GM13976 (cell line): ENCODE measurements around the gene TMPRSS13.

Experiments
- DNase-seq: peaks from one replicate; pipeline ENCODE4 v3.0.0; 2012; ENCODE audit warnings: low spot score
- in situ Hi-C: fragments of 300-500 bp; cut with MboI; formaldehyde crosslinking; loops from one replicate; pipeline ENCODE4 v1.12.0; 2022; ENCODE audit warnings: low sequenced_read_pairs, mixed read lengths, inconsistent platforms; ENCODE audit not compliant: unreplicated experiment
- TF ChIP-seq, protein P1 (sequence below): IDR thresholded peaks from 2 replicates; pipeline ENCODE4 v1.5.1; 2012; ENCODE audit warnings: borderline replicate concordance, mild to moderate bottlenecking; ENCODE audit not compliant: insufficient read depth; ENCODE audit errors: extremely low read depth, missing control alignments, control extremely low read depth

TMPRSS13 gene

DNA sequence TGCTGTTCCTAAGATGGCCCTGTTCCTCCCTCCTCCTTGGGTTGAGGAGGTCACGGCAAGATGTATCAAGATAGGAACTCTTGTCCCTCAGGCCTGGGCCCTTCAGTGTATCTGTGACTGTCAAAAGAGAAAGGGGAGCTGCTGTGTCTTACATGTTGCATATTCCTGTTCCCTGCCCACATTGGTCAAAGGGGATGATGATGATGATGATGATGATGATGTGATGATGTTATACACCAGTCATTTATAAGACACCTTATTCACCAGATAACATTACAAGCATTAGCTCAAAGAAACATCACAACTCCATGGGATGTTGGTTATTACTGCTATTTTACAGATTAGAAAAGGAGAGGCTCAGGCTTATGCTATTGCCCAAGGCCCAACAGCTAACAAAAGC lies 66.4 kb downstream of the TMPRSS13 start:
- TF ChIP-seq, protein P1, sequence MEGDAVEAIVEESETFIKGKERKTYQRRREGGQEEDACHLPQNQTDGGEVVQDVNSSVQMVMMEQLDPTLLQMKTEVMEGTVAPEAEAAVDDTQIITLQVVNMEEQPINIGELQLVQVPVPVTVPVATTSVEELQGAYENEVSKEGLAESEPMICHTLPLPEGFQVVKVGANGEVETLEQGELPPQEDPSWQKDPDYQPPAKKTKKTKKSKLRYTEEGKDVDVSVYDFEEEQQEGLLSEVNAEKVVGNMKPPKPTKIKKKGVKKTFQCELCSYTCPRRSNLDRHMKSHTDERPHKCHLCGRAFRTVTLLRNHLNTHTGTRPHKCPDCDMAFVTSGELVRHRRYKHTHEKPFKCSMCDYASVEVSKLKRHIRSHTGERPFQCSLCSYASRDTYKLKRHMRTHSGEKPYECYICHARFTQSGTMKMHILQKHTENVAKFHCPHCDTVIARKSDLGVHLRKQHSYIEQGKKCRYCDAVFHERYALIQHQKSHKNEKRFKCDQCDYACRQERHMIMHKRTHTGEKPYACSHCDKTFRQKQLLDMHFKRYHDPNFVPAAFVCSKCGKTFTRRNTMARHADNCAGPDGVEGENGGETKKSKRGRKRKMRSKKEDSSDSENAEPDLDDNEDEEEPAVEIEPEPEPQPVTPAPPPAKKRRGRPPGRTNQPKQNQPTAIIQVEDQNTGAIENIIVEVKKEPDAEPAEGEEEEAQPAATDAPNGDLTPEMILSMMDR = no peak
- in situ Hi-C loops = no loop called here
- DNase-seq = no peak

- in situ Hi-C loops = no loop called here
- no peak for DNase-seq
- TF ChIP-seq, protein P1 = no peak
Observed at GRCh38 chr11:117862019-117862725, 67.0 kb downstream of the TMPRSS13 start.

DNA sequence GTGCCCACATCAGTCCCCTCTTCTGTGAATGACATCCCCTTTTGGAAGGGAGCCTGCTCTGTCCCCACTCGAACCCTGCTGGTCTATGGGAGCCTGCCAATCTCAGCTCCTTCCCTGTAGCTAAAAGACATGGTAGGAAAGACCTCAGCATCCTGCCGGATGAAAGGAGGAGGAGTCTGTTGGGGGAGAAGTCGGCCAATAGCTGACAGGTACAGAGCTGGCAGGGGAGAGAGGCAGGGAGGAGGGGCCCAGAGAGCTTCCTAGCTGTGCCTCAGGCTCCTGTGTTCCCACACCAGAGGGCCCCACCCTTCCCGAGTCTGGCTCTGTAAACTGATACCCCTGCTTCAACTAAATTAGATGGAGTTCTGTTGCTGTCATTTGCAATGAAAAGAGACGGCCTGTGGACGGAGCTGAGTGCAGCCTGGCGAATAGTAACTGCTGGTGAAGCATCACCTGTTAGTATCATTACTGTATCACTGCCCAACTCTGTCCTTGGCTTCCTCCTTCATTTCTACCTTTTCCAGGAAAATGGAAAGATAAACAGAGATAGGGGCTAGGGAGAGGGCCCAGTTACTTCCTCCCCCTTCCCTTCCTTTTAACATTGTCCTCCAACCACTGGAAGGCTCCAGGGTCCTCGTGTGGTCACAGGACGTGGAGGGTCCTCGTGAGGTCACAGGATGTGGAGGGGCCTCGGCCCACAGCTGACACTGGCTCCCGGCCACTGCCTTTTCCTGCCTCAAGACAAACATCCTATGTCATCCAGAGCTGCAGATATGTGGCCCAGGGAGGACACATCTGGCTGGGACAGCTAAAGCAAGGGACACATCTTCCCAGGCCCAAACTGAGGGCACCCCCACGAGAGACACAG lies 67.8 kb downstream of the TMPRSS13 start:
- TF ChIP-seq, protein P1 = no peak
- in situ Hi-C loops = no loop called here
- DNase-seq = no peak

GRCh38 chr11:117860139-117860538 lies 69.1 kb downstream of the TMPRSS13 start:
- TF ChIP-seq, protein P1 = no peak
- no peak for DNase-seq
- in situ Hi-C loops = no loop called here

- in situ Hi-C loops = no loop called here
Observed at GRCh38 chr11:117859488-117860112, 69.6 kb downstream of the TMPRSS13 start.

DNA sequence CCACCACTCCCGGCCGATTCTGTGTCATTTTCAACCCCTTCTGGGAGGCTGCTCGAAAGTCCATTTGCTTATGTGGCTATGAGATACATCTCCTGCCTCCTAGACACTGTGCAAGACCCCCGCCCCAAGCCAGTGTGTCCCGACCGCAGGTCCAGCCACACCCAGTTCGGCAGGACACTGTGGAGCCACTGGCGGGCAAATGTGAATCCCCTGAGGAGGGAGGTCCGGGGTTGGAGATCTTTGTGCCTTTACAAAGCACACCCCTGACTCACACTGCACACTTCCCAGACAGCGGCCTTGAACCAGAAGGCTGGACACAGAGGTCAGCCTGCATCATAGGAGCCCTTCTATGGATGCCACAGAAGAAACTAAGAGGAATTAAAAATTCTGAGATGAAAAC lies 70.1 kb downstream of the TMPRSS13 start:
- DNase-seq = no peak
- in situ Hi-C loops = no loop called here
- TF ChIP-seq, protein P1 = no peak

More at GRCh38 chr11:117859488-117860112, 69.6 kb downstream of the TMPRSS13 start:
- TF ChIP-seq, protein P1 = no peak
- no peak for DNase-seq
